ENCODE measurements around the gene CYB5RL. TPM values are rescaled to one million over a fixed set of nuclear protein-coding genes. Genes with fewer than 3 reads are reported as not detected.

CYB5RL gene
- polyA plus RNA-seq, 4 donors = 0.89 to 8.1 (median 2.5) TPM

- H3K9me3 ChIP-seq (ENCODE audit: control insufficient read depth in 2 of 2, insufficient read depth in 1 of 2, low read depth in 1 of 2, low read length in 1 of 2) = no peaks in the 10 kb centered on the region
- peaks cover 2 to 24% (median 10%) of the 10 kb centered on the region in 3 donors for H3K4me1 ChIP-seq (ENCODE audit: control insufficient read depth in 3 of 3, insufficient read depth in 2 of 3, low read depth in 1 of 3, low read length in 2 of 3)
- no peaks in the 10 kb centered on the region for H3K27me3 ChIP-seq (ENCODE audit: control insufficient read depth in 3 of 3, insufficient read depth in 3 of 3, low read length in 3 of 3)
- H3K27ac ChIP-seq (ENCODE audit: low read depth in 1 of 3, low read length in 2 of 3) = no peak overlapping the region
- peaks cover 0 to 84% (median 2%) of the 10 kb centered on the region in 3 donors for H3K36me3 ChIP-seq (ENCODE audit: control insufficient read depth in 3 of 3, insufficient read depth in 2 of 3, low read depth in 1 of 3, low read length in 3 of 3)
- no peak overlapping the region for H3K4me3 ChIP-seq (ENCODE audit: low read depth in 1 of 3, low read length in 3 of 3)
- 91 to 94% (median 93%) methylated on average over 16 of the region's 16 CpGs for WGBS, 3 donors
- DNase-seq (no peak), FAIRE-seq (no peak)
These were observed 23.8 kb upstream of the CYB5RL start for GRCh38 chr1:54223441-54224202.

- FAIRE-seq (no peak), DNase-seq (no peak)
- Histone ChIP-seq H3K9me3 (ENCODE audit: control insufficient read depth in 2 of 2, insufficient read depth in 1 of 2, low read depth in 1 of 2, low read length in 1 of 2) (no peaks in the 10 kb centered on the region), H3K36me3 (ENCODE audit: control insufficient read depth in 3 of 3, insufficient read depth in 2 of 3, low read depth in 1 of 3, low read length in 3 of 3) (peaks cover 3 to 84% (median 5%) of the 10 kb centered on the region in 3 donors), H3K4me3 (ENCODE audit: low read depth in 1 of 3, low read length in 3 of 3) (no peak overlapping the region), H3K27ac (ENCODE audit: low read depth in 1 of 3, low read length in 2 of 3) (no peak overlapping the region), H3K4me1 (ENCODE audit: control insufficient read depth in 3 of 3, insufficient read depth in 2 of 3, low read depth in 1 of 3, low read length in 2 of 3) (peaks cover 2 to 23% (median 10%) of the 10 kb centered on the region in 3 donors), H3K27me3 (ENCODE audit: control insufficient read depth in 3 of 3, insufficient read depth in 3 of 3, low read length in 3 of 3) (no peaks in the 10 kb centered on the region)
- WGBS, 3 donors = 71 to 82% (median 75%) methylated on average over 6 of the region's 6 CpGs
These were observed 22.9 kb upstream of the CYB5RL start for GRCh38 chr1:54222711-54223110.

GRCh38 chr1:54221867-54222484 is 22.1 kb upstream of the CYB5RL start:
- H3K4me1 ChIP-seq (ENCODE audit: control insufficient read depth in 3 of 3, insufficient read depth in 2 of 3, low read depth in 1 of 3, low read length in 2 of 3) = peaks cover 2 to 17% (median 10%) of the 10 kb centered on the region in 3 donors
- H3K36me3 ChIP-seq (ENCODE audit: control insufficient read depth in 3 of 3, insufficient read depth in 2 of 3, low read depth in 1 of 3, low read length in 3 of 3) = peaks cover 5 to 84% (median 9%) of the 10 kb centered on the region in 3 donors
- no peak overlapping the region for H3K4me3 ChIP-seq (ENCODE audit: low read depth in 1 of 3, low read length in 3 of 3)
- no peaks in the 10 kb centered on the region for H3K27me3 ChIP-seq (ENCODE audit: control insufficient read depth in 3 of 3, insufficient read depth in 3 of 3, low read length in 3 of 3)
- FAIRE-seq (no peak), DNase-seq (no peak)
- WGBS, 3 donors = 86 to 90% (median 88%) methylated on average over 7 of the region's 7 CpGs
- no peak overlapping the region for H3K27ac ChIP-seq (ENCODE audit: low read depth in 1 of 3, low read length in 2 of 3)
- H3K9me3 ChIP-seq (ENCODE audit: control insufficient read depth in 2 of 2, insufficient read depth in 1 of 2, low read depth in 1 of 2, low read length in 1 of 2) = no peaks in the 10 kb centered on the region

- Histone ChIP-seq H3K9me3 (ENCODE audit: control insufficient read depth in 2 of 2, insufficient read depth in 1 of 2, low read depth in 1 of 2, low read length in 1 of 2) (no peaks in the 10 kb centered on the region), H3K4me3 (ENCODE audit: low read depth in 1 of 3, low read length in 3 of 3) (no peak overlapping the region), H3K4me1 (ENCODE audit: control insufficient read depth in 3 of 3, insufficient read depth in 2 of 3, low read depth in 1 of 3, low read length in 2 of 3) (peaks cover 2 to 16% (median 10%) of the 10 kb centered on the region in 3 donors), H3K27ac (ENCODE audit: low read depth in 1 of 3, low read length in 2 of 3) (no peak overlapping the region), H3K36me3 (ENCODE audit: control insufficient read depth in 3 of 3, insufficient read depth in 2 of 3, low read depth in 1 of 3, low read length in 3 of 3) (peaks cover 7 to 90% (median 15%) of the 10 kb centered on the region in 3 donors), H3K27me3 (ENCODE audit: control insufficient read depth in 3 of 3, insufficient read depth in 3 of 3, low read length in 3 of 3) (no peaks in the 10 kb centered on the region)
- 87 to 93% (median 92%) methylated on average over 12 of the region's 12 CpGs for WGBS, 3 donors
- DNase-seq = no peak
- FAIRE-seq = no peak
These were observed 21.4 kb upstream of the CYB5RL start for GRCh38 chr1:54221113-54221834.

GRCh38 chr1:54220004-54220811 is 20.4 kb upstream of the CYB5RL start:
- 47 to 72% (median 58%) methylated on average over 16 to 18 of the region's 18 CpGs for WGBS, 3 donors
- no peaks in the 10 kb centered on the region for H3K9me3 ChIP-seq (ENCODE audit: control insufficient read depth in 2 of 2, insufficient read depth in 1 of 2, low read depth in 1 of 2, low read length in 1 of 2)
- DNase-seq = no peak
- H3K4me3 ChIP-seq (ENCODE audit: low read depth in 1 of 3, low read length in 3 of 3) = no peak overlapping the region
- FAIRE-seq = no peak
- H3K27me3 ChIP-seq (ENCODE audit: control insufficient read depth in 3 of 3, insufficient read depth in 3 of 3, low read length in 3 of 3) = no peaks in the 10 kb centered on the region
- peak overlapping the region in 1 of 3 donors; percentile 63 for H3K27ac ChIP-seq (ENCODE audit: low read depth in 1 of 3, low read length in 2 of 3)
- peaks cover 2 to 16% (median 10%) of the 10 kb centered on the region in 3 donors for H3K4me1 ChIP-seq (ENCODE audit: control insufficient read depth in 3 of 3, insufficient read depth in 2 of 3, low read depth in 1 of 3, low read length in 2 of 3)
- peaks cover 7 to 93% (median 16%) of the 10 kb centered on the region in 3 donors for H3K36me3 ChIP-seq (ENCODE audit: control insufficient read depth in 3 of 3, insufficient read depth in 2 of 3, low read depth in 1 of 3, low read length in 3 of 3)

- peak overlapping the region in 2 of 3 donors; percentile 18 to 34 for H3K27ac ChIP-seq (ENCODE audit: low read depth in 1 of 3, low read length in 2 of 3)
- no peak overlapping the region for H3K4me3 ChIP-seq (ENCODE audit: low read depth in 1 of 3, low read length in 3 of 3)
- no peak for DNase-seq
- peaks cover 7 to 92% (median 19%) of the 10 kb centered on the region in 3 donors for H3K36me3 ChIP-seq (ENCODE audit: control insufficient read depth in 3 of 3, insufficient read depth in 2 of 3, low read depth in 1 of 3, low read length in 3 of 3)
- peaks cover 2 to 16% (median 10%) of the 10 kb centered on the region in 3 donors for H3K4me1 ChIP-seq (ENCODE audit: control insufficient read depth in 3 of 3, insufficient read depth in 2 of 3, low read depth in 1 of 3, low read length in 2 of 3)
- H3K9me3 ChIP-seq (ENCODE audit: control insufficient read depth in 2 of 2, insufficient read depth in 1 of 2, low read depth in 1 of 2, low read length in 1 of 2) = no peaks in the 10 kb centered on the region
- no peak for FAIRE-seq
- WGBS, 3 donors = 49 to 73% (median 70%) methylated on average over 3 of the region's 3 CpGs
- no peaks in the 10 kb centered on the region for H3K27me3 ChIP-seq (ENCODE audit: control insufficient read depth in 3 of 3, insufficient read depth in 3 of 3, low read length in 3 of 3)
These were observed 19.8 kb upstream of the CYB5RL start for GRCh38 chr1:54219688-54220003.

GRCh38 chr1:54218883-54219687 is 19.3 kb upstream of the CYB5RL start:
- peak; percentile 30 to 33 for DNase-seq
- Histone ChIP-seq H3K4me3 (ENCODE audit: low read depth in 1 of 3, low read length in 3 of 3) (no peak overlapping the region), H3K27ac (ENCODE audit: low read depth in 1 of 3, low read length in 2 of 3) (peak overlapping the region; percentile 34 to 70 (median 50)), H3K27me3 (ENCODE audit: control insufficient read depth in 3 of 3, insufficient read depth in 3 of 3, low read length in 3 of 3) (no peaks in the 10 kb centered on the region), H3K9me3 (ENCODE audit: control insufficient read depth in 2 of 2, insufficient read depth in 1 of 2, low read depth in 1 of 2, low read length in 1 of 2) (no peaks in the 10 kb centered on the region), H3K36me3 (ENCODE audit: control insufficient read depth in 3 of 3, insufficient read depth in 2 of 3, low read depth in 1 of 3, low read length in 3 of 3) (peaks cover 9 to 92% (median 24%) of the 10 kb centered on the region in 3 donors), H3K4me1 (ENCODE audit: control insufficient read depth in 3 of 3, insufficient read depth in 2 of 3, low read depth in 1 of 3, low read length in 2 of 3) (peaks cover 2 to 16% (median 10%) of the 10 kb centered on the region in 3 donors)
- no peak for FAIRE-seq
- WGBS, 3 donors = 42 to 57% (median 51%) methylated on average over 11 of the region's 11 CpGs
